ENCODE results near the gene EXT2.

- TF ChIP-seq CTCF (IDR thresholded peaks at IDR 0.05; ENCODE audit: low read depth, low read length) (no peak), POLR2A (IDR thresholded peaks at IDR 0.05; ENCODE audit: extremely low read depth, insufficient read length) (no peak)
These were observed 179.8 kb downstream of the EXT2 start for GRCh38 chr11:44275241-44275640.

Measured in NB4 (cell line).